ENCODE results near the gene PAPPA.

The PAPPA gene

DNA sequence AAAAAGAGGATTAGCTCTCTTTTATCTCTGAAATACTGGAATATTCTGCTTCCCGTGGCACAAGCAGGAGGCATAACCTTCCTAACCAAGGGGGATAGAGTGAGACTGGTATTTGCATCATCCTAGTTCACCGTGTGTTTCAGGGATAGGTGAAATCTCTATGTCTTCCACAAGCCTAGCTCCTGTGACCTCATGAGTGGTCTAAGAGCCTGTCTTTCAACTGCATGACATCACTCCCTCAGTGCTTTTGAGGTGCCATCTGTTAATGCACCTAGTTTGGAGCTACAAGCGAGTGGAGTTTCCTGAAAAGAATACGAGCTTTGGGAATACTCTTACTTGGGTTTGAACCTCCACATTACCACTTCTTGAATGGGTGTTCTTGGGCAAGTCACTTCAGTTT is 181.8 kb downstream of the PAPPA start:
- H3K27ac ChIP-seq: no peak overlapping the region
- TF ChIP-seq CTCF (conservative IDR thresholded peaks at IDR 0.05) (no peak), ZFX (IDR thresholded peaks at IDR 0.05) (no peak)

DNA sequence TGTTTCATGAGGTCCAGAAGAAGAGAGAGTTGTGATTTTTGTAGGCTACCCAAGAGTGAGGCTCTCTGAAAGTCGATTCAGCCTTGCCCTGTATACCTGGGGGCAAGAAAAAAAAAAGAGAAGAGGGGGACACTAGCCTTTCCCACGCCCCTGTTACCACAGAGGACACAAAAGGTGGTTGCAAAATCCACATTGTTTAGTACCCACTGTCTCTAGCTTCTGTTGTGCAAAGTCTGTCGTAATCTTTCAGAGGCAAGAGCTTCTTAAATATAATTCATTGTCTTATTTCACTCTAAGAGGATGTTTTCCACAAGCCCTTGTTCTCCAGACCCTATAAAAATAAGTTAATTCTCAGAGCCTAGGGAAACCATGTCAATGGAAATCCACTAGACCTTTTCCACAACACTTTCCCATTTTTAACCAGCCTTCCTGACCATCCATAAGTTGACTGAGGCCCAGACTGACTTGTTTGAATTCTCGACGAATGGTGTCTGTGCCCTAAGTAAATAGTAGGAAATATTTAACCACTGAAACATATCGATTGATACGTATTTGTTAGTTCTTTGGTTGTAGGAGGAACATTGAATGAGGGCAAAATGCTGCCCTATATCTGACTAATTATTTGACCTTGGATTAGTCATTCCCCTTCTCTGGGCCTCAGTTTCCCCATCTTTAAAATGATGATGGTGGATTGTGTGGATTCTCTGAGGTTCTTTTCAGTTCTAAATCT is 182.7 kb downstream of the PAPPA start:
- no peak overlapping the region for H3K27ac ChIP-seq
- no peak for TF ChIP-seq CTCF (conservative IDR thresholded peaks at IDR 0.05)
- TF ChIP-seq ZFX (IDR thresholded peaks at IDR 0.05): no peak

GRCh38 chr9:116337015-116337414 is 183.4 kb downstream of the PAPPA start:
- H3K27ac ChIP-seq: no peak overlapping the region
- TF ChIP-seq ZFX (IDR thresholded peaks at IDR 0.05) (no peak), CTCF (conservative IDR thresholded peaks at IDR 0.05) (no peak)

DNA sequence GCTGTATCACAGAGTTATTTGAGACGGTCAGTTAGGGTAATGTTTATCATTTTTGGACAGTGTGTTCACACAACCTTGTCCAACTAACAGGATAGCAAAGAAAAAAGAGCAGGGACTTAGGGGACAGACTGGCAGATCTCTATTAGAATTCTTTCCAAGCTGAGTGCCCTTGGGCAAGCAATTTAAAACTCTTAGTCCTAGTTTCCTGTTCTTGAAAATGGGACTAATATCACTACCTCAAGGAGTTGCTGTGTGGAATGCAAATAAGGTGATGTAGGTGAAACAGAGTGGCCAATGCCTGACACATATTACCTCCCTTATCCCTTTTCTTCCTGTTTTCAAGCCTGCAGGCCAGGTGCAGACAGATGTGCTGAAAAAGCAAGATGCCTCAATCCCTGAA is 186.7 kb downstream of the PAPPA start:
- TF ChIP-seq ZFX (IDR thresholded peaks at IDR 0.05): no peak
- TF ChIP-seq CTCF (conservative IDR thresholded peaks at IDR 0.05): no peak
- no peak overlapping the region for H3K27ac ChIP-seq

GRCh38 chr9:116342061-116342460 is 188.5 kb downstream of the PAPPA start:
- H3K27ac ChIP-seq: no peak overlapping the region
- no peak for TF ChIP-seq ZFX (IDR thresholded peaks at IDR 0.05)

- TF ChIP-seq CTCF (conservative IDR thresholded peaks at IDR 0.05): no peak
- TF ChIP-seq ZFX (IDR thresholded peaks at IDR 0.05): no peak
- no peak overlapping the region for H3K27ac ChIP-seq
Observed at GRCh38 chr9:116342941-116343340, 189.3 kb downstream of the PAPPA start.

DNA sequence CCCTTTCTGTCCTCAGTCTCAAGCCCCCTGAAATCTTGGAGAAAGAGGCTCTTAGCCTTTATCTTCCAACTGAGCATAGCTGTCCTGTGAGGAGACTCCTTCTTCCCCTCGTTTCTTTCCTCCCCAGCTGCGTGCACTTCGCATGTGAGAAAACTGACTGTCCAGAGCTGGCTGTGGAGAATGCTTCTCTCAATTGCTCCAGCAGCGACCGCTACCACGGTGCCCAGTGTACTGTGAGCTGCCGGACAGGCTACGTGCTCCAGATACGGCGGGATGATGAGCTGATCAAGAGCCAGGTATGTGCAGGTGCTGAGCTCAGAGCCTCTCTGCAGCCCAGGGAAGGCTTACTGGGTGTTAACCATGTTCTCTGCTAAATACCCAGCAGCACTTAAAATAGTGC is 190.8 kb downstream of the PAPPA start:
- H3K27ac ChIP-seq: no peak overlapping the region
- TF ChIP-seq ZFX (IDR thresholded peaks at IDR 0.05) (no peak), CTCF (conservative IDR thresholded peaks at IDR 0.05) (no peak)

GRCh38 chr9:116345393-116345792 is 191.8 kb downstream of the PAPPA start:
- TF ChIP-seq CTCF (conservative IDR thresholded peaks at IDR 0.05) (no peak), ZFX (IDR thresholded peaks at IDR 0.05) (no peak)
- no peak overlapping the region for H3K27ac ChIP-seq
